ENCODE data around the gene PLA2G4D. TPM values are rescaled to one million over a fixed set of nuclear protein-coding genes. Genes with fewer than 3 reads are reported as not detected.

PLA2G4D gene
- total and polyA plus RNA-seq, 12 donors: not detected

DNA sequence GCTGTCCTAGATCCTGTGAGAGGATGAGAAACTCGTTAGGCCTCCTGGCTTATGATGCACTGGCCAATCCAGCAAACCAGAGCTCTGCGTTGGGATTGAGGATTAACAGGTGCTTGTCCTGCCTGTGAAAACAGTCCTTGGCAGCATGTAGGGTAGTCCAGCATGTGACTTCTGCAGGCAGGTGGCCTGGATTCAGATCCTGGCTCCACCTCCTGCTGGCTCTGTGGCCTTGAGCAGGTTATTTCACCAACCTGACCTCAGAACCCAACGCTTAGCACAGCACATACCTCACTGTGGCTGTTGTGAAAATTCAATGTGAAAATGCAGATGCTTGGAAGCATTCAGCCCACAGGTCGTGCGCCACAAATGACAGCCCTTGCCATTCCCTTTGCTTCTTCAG lies 33.6 kb downstream of the PLA2G4D start:
- no peak for DNase-seq
- no peaks in the 10 kb centered on the region for H3K36me3 ChIP-seq
- H3K4me3 ChIP-seq: no peak overlapping the region
- no peak for ATAC-seq
- intact Hi-C loops (cut with DNase I): loop anchor here in 1 of 10 donors (5.0 to 10.0 kb wide), 2 partner anchors 73 to 74 kb away; no protein-coding TSS in a partner anchor
- H3K4me1 ChIP-seq: peaks cover 0 to 21% (median 8%) of the 10 kb centered on the region in 9 donors
- WGBS, 2 donors: 73 to 83% methylated on average over 5 of the region's 5 CpGs
- H3K9me3 ChIP-seq: no peaks in the 10 kb centered on the region
- H3K27me3 ChIP-seq: peaks cover 0 to 13% (median 0%) of the 10 kb centered on the region in 7 donors
- H3K27ac ChIP-seq: no peak overlapping the region
- TF ChIP-seq, protein P1, sequence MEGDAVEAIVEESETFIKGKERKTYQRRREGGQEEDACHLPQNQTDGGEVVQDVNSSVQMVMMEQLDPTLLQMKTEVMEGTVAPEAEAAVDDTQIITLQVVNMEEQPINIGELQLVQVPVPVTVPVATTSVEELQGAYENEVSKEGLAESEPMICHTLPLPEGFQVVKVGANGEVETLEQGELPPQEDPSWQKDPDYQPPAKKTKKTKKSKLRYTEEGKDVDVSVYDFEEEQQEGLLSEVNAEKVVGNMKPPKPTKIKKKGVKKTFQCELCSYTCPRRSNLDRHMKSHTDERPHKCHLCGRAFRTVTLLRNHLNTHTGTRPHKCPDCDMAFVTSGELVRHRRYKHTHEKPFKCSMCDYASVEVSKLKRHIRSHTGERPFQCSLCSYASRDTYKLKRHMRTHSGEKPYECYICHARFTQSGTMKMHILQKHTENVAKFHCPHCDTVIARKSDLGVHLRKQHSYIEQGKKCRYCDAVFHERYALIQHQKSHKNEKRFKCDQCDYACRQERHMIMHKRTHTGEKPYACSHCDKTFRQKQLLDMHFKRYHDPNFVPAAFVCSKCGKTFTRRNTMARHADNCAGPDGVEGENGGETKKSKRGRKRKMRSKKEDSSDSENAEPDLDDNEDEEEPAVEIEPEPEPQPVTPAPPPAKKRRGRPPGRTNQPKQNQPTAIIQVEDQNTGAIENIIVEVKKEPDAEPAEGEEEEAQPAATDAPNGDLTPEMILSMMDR (IDR thresholded peaks at IDR 0.05): no peak

- no peak overlapping the region for H3K4me3 ChIP-seq
- peaks cover 0 to 20% (median 8%) of the 10 kb centered on the region in 9 donors for H3K4me1 ChIP-seq
- intact Hi-C loops (cut with DNase I): loop anchor here in 1 of 10 donors (5.0 to 10.0 kb wide), 2 partner anchors 73 to 74 kb away; no protein-coding TSS in a partner anchor
- TF ChIP-seq, protein P1 (IDR thresholded peaks at IDR 0.05): no peak
- H3K9me3 ChIP-seq: no peaks in the 10 kb centered on the region
- peaks cover 0 to 17% (median 0%) of the 10 kb centered on the region in 7 donors for H3K27me3 ChIP-seq
- 81 to 86% methylated on average over 4 of the region's 4 CpGs for WGBS, 2 donors
- DNase-seq (no peak), ATAC-seq (no peak)
- no peak overlapping the region for H3K27ac ChIP-seq
- H3K36me3 ChIP-seq: no peaks in the 10 kb centered on the region
These were observed 33.9 kb downstream of the PLA2G4D start for GRCh38 chr15:42060477-42060763.

DNA sequence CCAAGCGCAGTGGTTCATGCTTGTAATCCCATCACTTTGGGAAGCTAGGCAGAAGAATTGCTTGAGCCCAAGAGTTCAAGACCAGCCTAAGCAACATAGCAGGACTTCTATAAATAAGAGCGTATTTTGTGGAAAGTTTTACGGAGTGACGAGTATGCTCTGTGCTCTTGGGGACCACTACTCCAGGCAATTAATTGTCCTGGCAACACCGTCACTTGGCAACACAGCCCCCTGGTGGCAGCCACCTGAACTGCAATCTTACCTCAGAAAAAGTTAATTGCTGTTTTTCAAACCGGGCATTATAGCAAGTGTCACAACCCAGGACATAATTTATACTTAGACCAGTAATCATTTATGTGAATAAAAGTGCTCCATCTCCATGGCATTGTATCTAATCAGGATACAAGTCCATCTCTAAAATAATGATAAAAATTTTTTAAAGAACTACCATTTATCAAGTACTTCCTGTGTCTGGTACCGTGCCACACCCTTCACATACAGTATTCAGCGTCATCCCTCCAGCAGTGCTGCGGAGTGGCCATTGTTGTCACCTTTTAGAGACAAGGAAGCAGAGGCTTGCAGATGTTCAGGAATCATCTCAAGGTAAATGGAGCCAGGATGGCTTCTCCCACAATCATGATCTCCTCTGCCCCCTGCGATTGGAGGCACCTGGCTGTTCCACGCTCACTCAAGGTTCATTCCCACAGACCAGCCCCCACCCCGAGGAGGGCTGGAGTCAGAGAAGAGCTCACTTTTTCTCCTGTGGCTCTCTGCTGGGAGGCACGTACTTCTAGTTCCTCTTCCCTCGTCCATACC lies 34.5 kb downstream of the PLA2G4D start:
- TF ChIP-seq, protein P1 (IDR thresholded peaks at IDR 0.05): peak; percentile 81 to 96 (median 90)
- Histone ChIP-seq H3K27me3 (peaks cover 0 to 19% (median 0%) of the 10 kb centered on the region in 7 donors), H3K27ac (no peak overlapping the region), H3K4me3 (no peak overlapping the region), H3K4me1 (peaks cover 0 to 20% (median 8%) of the 10 kb centered on the region in 9 donors), H3K36me3 (no peaks in the 10 kb centered on the region), H3K9me3 (no peaks in the 10 kb centered on the region)
- ATAC-seq (no peak), DNase-seq (peak; percentile 41 to 51)
- intact Hi-C loops (cut with DNase I): loop anchor here in 6 of 10 donors (2.0 to 10.0 kb wide), 7 partner anchors 58 to 155 kb away; no protein-coding TSS in a partner anchor
- WGBS, 2 donors: 43 to 46% methylated on average over 14 of the region's 14 CpGs

DNA sequence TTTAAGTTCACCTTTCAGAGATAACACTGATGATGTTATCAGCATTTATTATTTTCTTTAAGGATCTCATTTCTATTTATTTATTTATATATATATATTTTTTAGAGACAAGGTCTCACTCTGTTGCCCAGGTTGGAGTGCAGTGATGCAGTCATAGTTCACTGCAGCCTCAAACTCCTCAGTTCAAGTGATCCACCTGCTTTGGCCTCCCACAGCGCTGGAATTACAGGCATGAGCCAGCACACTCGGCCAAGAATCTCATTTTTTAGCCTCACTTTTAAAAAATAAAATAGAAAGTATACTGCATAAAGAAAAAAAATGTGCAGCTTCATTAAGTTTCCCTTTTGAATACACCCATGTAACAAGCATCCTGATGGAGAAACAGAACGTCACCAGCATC lies 35.6 kb downstream of the PLA2G4D start:
- Histone ChIP-seq H3K9me3 (no peaks in the 10 kb centered on the region), H3K27ac (no peak overlapping the region), H3K27me3 (peaks cover 0 to 19% (median 0%) of the 10 kb centered on the region in 7 donors), H3K36me3 (no peaks in the 10 kb centered on the region), H3K4me3 (no peak overlapping the region), H3K4me1 (peaks cover 0 to 20% (median 8%) of the 10 kb centered on the region in 9 donors)
- no peak for DNase-seq
- intact Hi-C loops (cut with DNase I): loop anchor here in 7 of 10 donors (1.0 to 10.0 kb wide), 7 partner anchors 56 to 154 kb away; no protein-coding TSS in a partner anchor
- TF ChIP-seq, protein P1 (IDR thresholded peaks at IDR 0.05): no peak
- no peak for ATAC-seq
- 74 to 75% methylated on average over 3 of the region's 3 CpGs for WGBS, 2 donors

Measured in heart right ventricle (tissue), 16 donors.